Activated B cell treated with CpG ODN at 0.5 μM for 24 hours (primary cell): ENCODE measurements around the gene INTS6. TPM values are rescaled to one million over a fixed set of nuclear protein-coding genes. Genes with fewer than 3 reads are reported as not detected.
A peak's percentile ranks its signal among the peaks of the same experiment; 100 is the strongest.
"Not testable (repeated sequence)": the region's sequence is repeated elsewhere in the genome, so short reads cannot be mapped to it uniquely, and the experiment has no call there.

Experiments
- ATAC-seq: fragments of 200-7000 bp; cut with Tn5 transposase; one replicate; pipeline ENCODE4 v1.10.0; 2021; ENCODE audit warnings: low read depth, mild to moderate bottlenecking, moderate library complexity
- CTCF ChIA-PET: fragments of 350-600 bp; sonication (Branson Sonifier 250); formaldehyde crosslinking; loops from one replicate; lab custom pipeline; 2021; ENCODE audit warnings: antibody characterized with exemption; lab: Charles Lee
- POLR2A ChIA-PET: fragments of 350-600 bp; sonication (Branson Sonifier 250); formaldehyde crosslinking; loops from one replicate; lab custom pipeline; 2021; ENCODE audit warnings: antibody characterized with exemption; lab: Charles Lee
- DNase-seq: peaks from one replicate; pipeline ENCODE4 v3.0.0; 2022
- H3K27ac Mint-ChIP-seq: one replicate; pipeline ENCODE4 v1.8.0; 2020; ENCODE audit warnings: mixed read lengths
- H3K27me3 Mint-ChIP-seq: one replicate; pipeline ENCODE4 v1.8.0; 2021; ENCODE audit warnings: mixed read lengths
- H3K36me3 Mint-ChIP-seq: one replicate; pipeline ENCODE4 v1.8.0; 2021; ENCODE audit warnings: low read depth, mixed read lengths
- H3K4me1 Mint-ChIP-seq: one replicate; pipeline ENCODE4 v1.8.0; 2021; ENCODE audit warnings: mixed read lengths
- H3K4me3 Mint-ChIP-seq: one replicate; pipeline ENCODE4 v1.8.0; 2020; ENCODE audit warnings: mild to moderate bottlenecking, mixed read lengths
- H3K9me3 Mint-ChIP-seq: one replicate; pipeline ENCODE4 v1.8.0; 2020; ENCODE audit warnings: mixed read lengths
- CTCF ChIP-seq: fragments of 200-600 bp; IDR thresholded peaks from one replicate; pipeline ENCODE4 v1.8.0; 2022; ENCODE audit warnings: antibody characterized with exemption, mild to moderate bottlenecking
- intact Hi-C: fragments of 100-400 bp; cut with micrococcal nuclease; formaldehyde crosslinking; loops from one replicate; pipeline ENCODE4 v1.15.1; 2024
- total RNA-seq: library from RNA; stranded (reverse); gene quantifications from 2 replicates; pipeline ENCODE4 v1.2.3, GENCODE V29; 2022

Gene INTS6
- total RNA-seq, 1 donor from 2014 or later: 68.7 TPM

- peaks cover 42% of the 10 kb centered on the region for H3K36me3 Mint-ChIP-seq
- intact Hi-C loops: loop anchor here (2.0 kb wide), 2 partner anchors 20 to 34 kb away; partner anchors contain the start of gene INTS6
- DNase-seq: no peak
Observed at GRCh38 chr13:51419001-51419636, 33.7 kb downstream of the INTS6 start.

GRCh38 chr13:51417716-51418115, 35.1 kb downstream of the INTS6 start:
- Mint-ChIP-seq H3K36me3 (peaks cover 43% of the 10 kb centered on the region), H3K4me3 (no peak overlapping the region), H3K27ac (peak overlapping the region; percentile 37), H3K4me1 (peaks cover 82% of the 10 kb centered on the region), H3K27me3 (no peaks in the 10 kb centered on the region), H3K9me3 (peaks cover 8% of the 10 kb centered on the region)
- ATAC-seq: no peak
- ChIA-PET POLR2A (interaction anchor here (1.1 kb wide), 2 partner anchors 35 to 39 kb away, joined by 3 to 8 read pairs; partner anchors contain the start of gene INTS6), CTCF (no interaction called here)
- intact Hi-C loops: loop anchor here (2.0 kb wide), 2 partner anchors 19 to 35 kb away; partner anchors contain the start of gene INTS6
- no peak for DNase-seq
- no peak for TF ChIP-seq CTCF

More at GRCh38 chr13:51419001-51419636, 33.7 kb downstream of the INTS6 start:
- ChIA-PET CTCF (interaction anchor here (1.0 kb wide), 1 partner anchor 379 kb away, joined by 5 read pairs; no protein-coding TSS in a partner anchor), POLR2A (interaction anchor here (0.7 kb wide), 1 partner anchor 34 kb away, joined by 4 read pairs; the partner anchor contains the start of gene INTS6)
- TF ChIP-seq CTCF: no peak
- peak overlapping the region; percentile 64 for H3K4me3 Mint-ChIP-seq
- H3K27me3 Mint-ChIP-seq: no peaks in the 10 kb centered on the region
- peaks cover 83% of the 10 kb centered on the region for H3K4me1 Mint-ChIP-seq
- H3K9me3 Mint-ChIP-seq: peaks cover 8% of the 10 kb centered on the region
- peak; percentile 76 for ATAC-seq
- peak overlapping the region; percentile 85 for H3K27ac Mint-ChIP-seq

GRCh38 chr13:51416107-51416506, 36.7 kb downstream of the INTS6 start:
- CTCF ChIA-PET: no interaction called here
- ATAC-seq (peak; percentile 45), DNase-seq (no peak)
- POLR2A ChIA-PET: no interaction called here
- H3K9me3 Mint-ChIP-seq: peaks cover 8% of the 10 kb centered on the region
- TF ChIP-seq CTCF: no peak
- peaks cover 69% of the 10 kb centered on the region for H3K4me1 Mint-ChIP-seq
- H3K36me3 Mint-ChIP-seq: peaks cover 42% of the 10 kb centered on the region
- intact Hi-C loops: no loop called here
- no peaks in the 10 kb centered on the region for H3K27me3 Mint-ChIP-seq
- H3K4me3 Mint-ChIP-seq: peak overlapping the region; percentile 44
- peak overlapping the region; percentile 76 for H3K27ac Mint-ChIP-seq

- H3K9me3 Mint-ChIP-seq, intact Hi-C loops, DNase-seq, POLR2A ChIA-PET, CTCF ChIA-PET, H3K27ac Mint-ChIP-seq, H3K27me3 Mint-ChIP-seq, H3K4me3 Mint-ChIP-seq, ATAC-seq: not testable (repeated sequence)
- H3K4me1 Mint-ChIP-seq: peaks cover 62% of the 10 kb centered on the region
- peaks cover 45% of the 10 kb centered on the region for H3K36me3 Mint-ChIP-seq
Observed at GRCh38 chr13:51415339-51415738, 37.5 kb downstream of the INTS6 start.

- intact Hi-C loops: no loop called here
- ChIA-PET POLR2A (no interaction called here), CTCF (no interaction called here)
- DNase-seq (no peak), ATAC-seq (no peak)
- H3K27me3 Mint-ChIP-seq: no peaks in the 10 kb centered on the region
- H3K4me1 Mint-ChIP-seq: peaks cover 43% of the 10 kb centered on the region
- no peak overlapping the region for H3K4me3 Mint-ChIP-seq
- TF ChIP-seq CTCF: no peak
- H3K27ac Mint-ChIP-seq: no peak overlapping the region
- H3K36me3 Mint-ChIP-seq: peaks cover 44% of the 10 kb centered on the region
- H3K9me3 Mint-ChIP-seq: peaks cover 8% of the 10 kb centered on the region
Observed at GRCh38 chr13:51412431-51412830, 40.4 kb downstream of the INTS6 start.
